Ascending aorta (tissue), 2 donors: ENCODE results near the gene ANGEL1. TPM values are rescaled to one million over a fixed set of nuclear protein-coding genes. Genes with fewer than 3 reads are reported as not detected.
A peak's percentile ranks its signal among the peaks of the same experiment; 100 is the strongest.

ENCODE experiments used
- DNase-seq, 2 donors: peaks; one replicate each; pipeline ENCODE4 v3.0.0-alpha.2; 2019; ENCODE audit warnings: low spot score in 2 of 2
- H3K27ac ChIP-seq, 2 donors: fragments of 200-600 bp; sonication (generic); one replicate each; pipeline ENCODE4 v1.5.1; 2016 to 2017; ENCODE audit warnings: mild to moderate bottlenecking in 1 of 2
- H3K27me3 ChIP-seq: fragments of 200-600 bp; sonication (generic); one replicate; pipeline ENCODE4 v1.5.1; 2017
- H3K36me3 ChIP-seq, 2 donors: fragments of 200-600 bp; sonication (generic); one replicate each; pipeline ENCODE4 v1.5.1; 2016
- H3K4me1 ChIP-seq, 2 donors: fragments of 200-600 bp; sonication (generic); one replicate each; pipeline ENCODE4 v1.5.1; 2016 to 2017; ENCODE audit warnings: mild to moderate bottlenecking in 1 of 2
- H3K4me3 ChIP-seq, 2 donors: fragments of 200-600 bp; sonication (generic); one replicate each; pipeline ENCODE4 v1.5.1; 2016 to 2017; ENCODE audit warnings: mild to moderate bottlenecking in 1 of 2
- H3K9me3 ChIP-seq, 2 donors: fragments of 200-600 bp; sonication (generic); one replicate each; pipeline ENCODE4 v1.5.1; 2016
- intact Hi-C: fragments of 100-400 bp; cut with DNase I; formaldehyde crosslinking; loops from one replicate; pipeline ENCODE4 v1.15.1; 2023
- total RNA-seq: library from RNA; depleted of rRNA; stranded (reverse); fragments of >200 nt; gene quantifications from one replicate; pipeline ENCODE4 v1.1.0, GENCODE V29; 2016
- TF ChIP-seq, protein P1 (sequence below), 3 experiments: fragments of 200-600 bp in 2 of 3; fragments of 450-650 bp in 1 of 3; sonication (generic) in 2 of 3; IDR thresholded peaks; one replicate each; pipeline ENCODE4 v1.5.1; 2016 to 2019; ENCODE audit warnings: antibody characterized with exemption in 3 of 3, mild to moderate bottlenecking in 1 of 3, moderate library complexity in 1 of 3

Gene ANGEL1
- total RNA-seq, 1 donor from 2014 or later, result 15.5 TPM

DNA sequence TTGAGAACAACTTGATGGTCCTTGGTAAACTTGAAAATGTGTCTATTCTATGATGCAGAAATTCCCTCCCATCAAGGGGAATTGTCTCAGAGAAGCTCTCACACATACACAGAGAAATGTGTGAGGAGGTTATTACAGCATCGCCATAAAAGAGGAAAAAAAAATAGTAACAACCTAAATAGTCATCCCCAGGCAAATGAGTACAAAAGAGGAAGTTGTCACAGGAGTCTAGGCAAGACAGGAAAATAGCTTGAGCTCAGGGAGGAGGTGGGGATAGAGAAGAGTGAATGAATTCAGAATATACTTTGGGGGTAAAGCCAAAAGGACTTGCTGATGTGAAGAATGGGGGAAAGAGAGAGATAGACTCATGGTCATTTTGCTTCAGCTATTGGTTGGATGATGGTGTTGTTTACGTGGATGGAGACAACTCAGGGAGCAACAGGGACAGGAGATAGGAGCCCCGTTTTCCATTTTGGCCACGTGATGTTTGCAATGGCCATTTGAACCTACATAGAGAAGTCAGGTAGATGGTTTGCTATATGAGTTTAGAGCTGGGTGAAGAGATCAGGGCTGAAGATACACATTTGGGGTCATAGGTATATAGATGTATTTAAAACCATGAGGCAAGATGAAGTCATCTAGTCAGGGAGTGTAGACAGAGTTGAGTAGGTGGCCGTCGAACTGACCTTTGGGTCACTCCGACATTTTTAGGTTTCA is 33.8 kb upstream of the ANGEL1 start:
- TF ChIP-seq, protein P1, sequence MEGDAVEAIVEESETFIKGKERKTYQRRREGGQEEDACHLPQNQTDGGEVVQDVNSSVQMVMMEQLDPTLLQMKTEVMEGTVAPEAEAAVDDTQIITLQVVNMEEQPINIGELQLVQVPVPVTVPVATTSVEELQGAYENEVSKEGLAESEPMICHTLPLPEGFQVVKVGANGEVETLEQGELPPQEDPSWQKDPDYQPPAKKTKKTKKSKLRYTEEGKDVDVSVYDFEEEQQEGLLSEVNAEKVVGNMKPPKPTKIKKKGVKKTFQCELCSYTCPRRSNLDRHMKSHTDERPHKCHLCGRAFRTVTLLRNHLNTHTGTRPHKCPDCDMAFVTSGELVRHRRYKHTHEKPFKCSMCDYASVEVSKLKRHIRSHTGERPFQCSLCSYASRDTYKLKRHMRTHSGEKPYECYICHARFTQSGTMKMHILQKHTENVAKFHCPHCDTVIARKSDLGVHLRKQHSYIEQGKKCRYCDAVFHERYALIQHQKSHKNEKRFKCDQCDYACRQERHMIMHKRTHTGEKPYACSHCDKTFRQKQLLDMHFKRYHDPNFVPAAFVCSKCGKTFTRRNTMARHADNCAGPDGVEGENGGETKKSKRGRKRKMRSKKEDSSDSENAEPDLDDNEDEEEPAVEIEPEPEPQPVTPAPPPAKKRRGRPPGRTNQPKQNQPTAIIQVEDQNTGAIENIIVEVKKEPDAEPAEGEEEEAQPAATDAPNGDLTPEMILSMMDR (IDR thresholded peaks at IDR 0.05), result no peak
- DNase-seq, result peak in 1 of 2 donors; percentile 49
- Histone ChIP-seq H3K9me3 (no peaks in the 10 kb centered on the region), H3K4me1 (no peaks in the 10 kb centered on the region), H3K27me3 (no peaks in the 10 kb centered on the region), H3K36me3 (no peaks in the 10 kb centered on the region), H3K27ac (no peak overlapping the region), H3K4me3 (no peak overlapping the region)
- intact Hi-C loops, result no loop called here

DNA sequence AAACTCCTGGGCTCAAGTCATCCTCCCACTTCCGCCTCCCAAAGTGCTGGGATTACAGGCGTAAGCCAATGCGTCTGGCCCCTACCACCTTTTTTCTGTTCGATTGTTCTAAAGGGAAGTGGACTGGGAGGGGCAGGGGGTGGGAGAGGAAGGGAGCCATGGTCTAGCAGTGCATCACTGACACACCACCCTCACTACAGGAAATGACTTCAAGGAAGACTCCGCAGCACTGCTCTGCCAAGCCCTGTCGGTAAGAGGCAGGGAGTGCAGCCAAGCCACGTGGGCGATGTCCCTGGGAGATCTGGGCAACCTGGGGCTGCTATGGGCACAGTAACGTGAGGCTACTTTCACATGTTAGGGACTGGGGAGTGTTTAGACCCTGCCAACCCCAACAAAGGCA is 31.5 kb upstream of the ANGEL1 start:
- TF ChIP-seq, protein P1 (IDR thresholded peaks at IDR 0.05), result peak in 1 of 3 experiments; percentile 21
- H3K27ac ChIP-seq, result no peak overlapping the region

DNA sequence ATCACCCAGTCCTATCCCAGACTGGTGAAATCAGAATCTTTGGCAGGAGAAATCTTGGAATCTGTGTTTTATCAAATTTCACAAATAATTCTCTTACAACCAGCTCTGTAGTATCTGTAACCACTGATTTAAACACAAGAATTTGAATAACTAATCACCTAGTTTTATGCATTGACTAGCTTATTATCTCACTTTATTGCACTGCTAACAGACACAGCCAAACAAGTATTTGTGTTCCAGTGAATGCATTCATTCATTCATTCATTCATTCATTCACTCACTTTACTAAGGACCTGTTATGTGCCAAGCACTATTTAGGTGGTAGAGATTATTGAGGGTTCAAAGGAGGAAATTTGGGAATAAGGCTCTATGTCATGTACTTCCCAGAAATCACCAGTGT is 29.7 kb upstream of the ANGEL1 start:
- Histone ChIP-seq H3K27ac (no peak overlapping the region), H3K27me3 (no peaks in the 10 kb centered on the region), H3K4me1 (no peaks in the 10 kb centered on the region), H3K9me3 (no peaks in the 10 kb centered on the region), H3K36me3 (no peaks in the 10 kb centered on the region), H3K4me3 (no peak overlapping the region)
- TF ChIP-seq, protein P1 (IDR thresholded peaks at IDR 0.05), result no peak
- no peak for DNase-seq
- intact Hi-C loops, result no loop called here

More for the DNA sequence above, 31.5 kb upstream of the ANGEL1 start:
- intact Hi-C loops, result no loop called here
- H3K4me1 ChIP-seq, result no peaks in the 10 kb centered on the region
- no peak overlapping the region for H3K4me3 ChIP-seq
- peak; percentile 49 to 73 for DNase-seq
- no peaks in the 10 kb centered on the region for H3K36me3 ChIP-seq
- H3K9me3 ChIP-seq, result no peaks in the 10 kb centered on the region
- no peaks in the 10 kb centered on the region for H3K27me3 ChIP-seq

DNA sequence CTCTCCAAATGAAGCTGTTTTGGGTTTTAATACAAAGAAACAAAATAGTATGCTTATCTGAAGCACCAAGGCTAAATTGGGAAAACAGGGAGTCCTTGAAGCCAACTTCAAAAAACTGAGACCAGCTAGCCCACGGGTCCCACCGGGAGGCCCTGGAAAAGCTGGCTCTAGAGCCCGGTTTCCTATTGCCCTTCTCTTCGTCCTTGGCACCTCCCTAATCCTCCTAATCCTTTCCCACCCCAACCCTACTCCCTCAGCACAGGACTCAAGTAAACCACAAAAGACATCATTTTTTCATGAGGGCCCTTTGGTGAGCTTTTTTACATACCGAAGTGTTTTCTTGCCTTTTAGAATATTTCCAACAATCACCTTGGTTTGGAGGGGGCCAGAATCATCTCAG is 24.8 kb upstream of the ANGEL1 start:
- Histone ChIP-seq H3K4me1 (no peaks in the 10 kb centered on the region), H3K27ac (no peak overlapping the region), H3K36me3 (no peaks in the 10 kb centered on the region), H3K9me3 (no peaks in the 10 kb centered on the region), H3K27me3 (no peaks in the 10 kb centered on the region), H3K4me3 (no peak overlapping the region)
- TF ChIP-seq, protein P1 (IDR thresholded peaks at IDR 0.05), result no peak
- no peak for DNase-seq
- intact Hi-C loops, result no loop called here

DNA sequence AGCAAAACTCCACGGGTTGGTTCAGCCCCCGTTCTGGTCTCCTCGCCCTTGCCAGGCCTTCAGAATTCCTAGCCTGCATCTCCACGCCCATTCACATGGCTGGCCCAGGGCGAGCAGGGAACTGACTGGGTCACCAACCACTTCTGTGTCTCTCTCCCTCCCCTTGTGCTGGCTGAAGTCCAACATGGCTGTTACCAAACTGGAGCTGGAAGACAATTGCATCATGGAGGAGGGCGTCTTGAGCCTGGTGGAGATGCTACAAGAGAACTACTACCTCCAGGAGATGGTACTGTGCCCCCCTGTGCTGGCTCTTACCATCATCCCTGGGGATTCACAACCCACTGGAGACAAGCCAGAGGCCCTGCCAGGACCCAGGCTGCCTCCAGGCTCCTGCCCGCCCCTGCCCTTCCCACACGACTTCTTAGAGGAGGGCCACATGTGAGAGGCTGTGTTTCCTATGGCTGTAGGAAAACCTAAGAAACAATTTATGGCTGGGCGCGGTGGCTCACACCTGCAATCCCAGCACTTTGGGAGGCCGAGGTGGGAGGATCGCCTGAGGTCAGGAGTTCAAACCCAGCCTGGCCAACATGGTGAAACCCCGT is 23.4 kb upstream of the ANGEL1 start:
- Histone ChIP-seq H3K27me3 (no peaks in the 10 kb centered on the region), H3K4me1 (no peaks in the 10 kb centered on the region), H3K9me3 (no peaks in the 10 kb centered on the region), H3K27ac (no peak overlapping the region), H3K36me3 (no peaks in the 10 kb centered on the region), H3K4me3 (no peak overlapping the region)
- TF ChIP-seq, protein P1 (IDR thresholded peaks at IDR 0.05), result no peak
- intact Hi-C loops, result no loop called here
- peak in 1 of 2 donors; percentile 16 for DNase-seq
